B cell (primary cell): ENCODE measurements around the gene HOTAIR. TPM values are rescaled to one million over a fixed set of nuclear protein-coding genes. Genes with fewer than 3 reads are reported as not detected.

Experiments used
- ATAC-seq: fragments of 200-7000 bp; cut with Tn5 transposase; one replicate; pipeline ENCODE4 v1.10.0; 2021; ENCODE audit warnings: low read depth, mild to moderate bottlenecking, moderate number of reproducible peaks, moderate library complexity
- CTCF ChIA-PET: fragments of 350-600 bp; sonication (Branson Sonifier 250); formaldehyde crosslinking; loops from one replicate; lab custom pipeline; 2021; ENCODE audit warnings: antibody characterized with exemption, inconsistent platforms; lab: Charles Lee
- POLR2A ChIA-PET: fragments of 350-600 bp; sonication (Branson Sonifier 250); formaldehyde crosslinking; loops from one replicate; lab custom pipeline; 2021; ENCODE audit warnings: antibody characterized with exemption; lab: Charles Lee
- DNase-seq: peaks from one replicate; pipeline ENCODE4 v3.0.0; 2013
- H2AFZ ChIP-seq: 2 replicates; pipeline ENCODE4 v1.6.1; 2012; ENCODE audit warnings: mild to moderate bottlenecking, low read depth, low read length; ENCODE audit not compliant: insufficient read depth, poor library complexity, severe bottlenecking
- H3K27ac ChIP-seq, 2 donors: 1 replicate in 1 of 2; 2 replicates in 1 of 2; pipeline ENCODE4 v1.5.1; 2012 to 2013; ENCODE audit warnings: low read length in 2 of 2, mild to moderate bottlenecking in 2 of 2, moderate library complexity in 1 of 2
- H3K27me3 ChIP-seq, 4 experiments: fragments of 200-600 bp in 1 of 4; sonication (generic) in 1 of 4; replicated peaks in 1 of 4; 1 replicate in 2 of 4; 2 replicates in 2 of 4; pipeline versions ENCODE4 v1.6.1 to v1.7.0; 2013 to 2016; ENCODE audit warnings: low read length in 3 of 4, mild to moderate bottlenecking in 2 of 4, mixed read lengths in 1 of 4, moderate library complexity in 1 of 4; ENCODE audit not compliant: insufficient read depth in 4 of 4, control insufficient read depth in 3 of 4; ENCODE audit errors: control extremely low read depth in 1 of 4
- H3K36me3 ChIP-seq, 2 experiments: replicated peaks in 1 of 2; 1 replicate in 1 of 2; 2 replicates in 1 of 2; pipeline versions ENCODE4 v1.6.1 to v1.7.1; 2013; ENCODE audit warnings: low read length in 1 of 2; ENCODE audit not compliant: insufficient read depth in 2 of 2, control insufficient read depth in 1 of 2; ENCODE audit errors: control extremely low read depth in 1 of 2, extremely low read depth in 1 of 2
- H3K4me1 ChIP-seq, 2 donors: fragments of 200-600 bp in 1 of 2; sonication (generic) in 1 of 2; 1 replicate in 1 of 2; 2 replicates in 1 of 2; pipeline versions ENCODE4 v1.5.1 to v1.6.1; 2013 to 2017; ENCODE audit warnings: low read length in 2 of 2; ENCODE audit not compliant: control insufficient read depth in 2 of 2, insufficient read depth in 2 of 2
- H3K4me2 ChIP-seq: replicated peaks from 2 replicates; pipeline ENCODE3; 2012; ENCODE audit warnings: mild to moderate bottlenecking, low read depth, low read length; ENCODE audit not compliant: poor library complexity, severe bottlenecking
- H3K4me3 ChIP-seq, 5 experiments: fragments of 200-600 bp in 1 of 5; sonication (generic) in 1 of 5; 1 replicate in 3 of 5; 2 replicates in 2 of 5; pipeline versions ENCODE4 v1.5.1 to v1.7.0; 2011 to 2016; ENCODE audit warnings: low read length in 4 of 5, mild to moderate bottlenecking in 4 of 5, low read depth in 2 of 5, control low read depth in 1 of 5, moderate library complexity in 1 of 5; ENCODE audit not compliant: insufficient read depth in 1 of 5; ENCODE audit errors: control extremely low read depth in 1 of 5, extremely low read depth in 1 of 5
- H3K79me2 ChIP-seq: fragments of 200-600 bp; sonication (generic); one replicate; pipeline ENCODE4 v1.6.0; 2016; ENCODE audit warnings: low read length; ENCODE audit not compliant: control insufficient read depth, insufficient read depth
- H3K9ac ChIP-seq: fragments of 200-600 bp; sonication (generic); 2 replicates; pipeline ENCODE4 v1.6.1; 2017; ENCODE audit warnings: mild to moderate bottlenecking, low read length, moderate library complexity
- H3K9me3 ChIP-seq, 3 donors: one replicate each; pipeline versions ENCODE4 v1.6.1 to v1.7.1; 2013; ENCODE audit warnings: low read length in 2 of 3; ENCODE audit not compliant: control insufficient read depth in 2 of 3, insufficient read depth in 1 of 3; ENCODE audit errors: control extremely low read depth in 1 of 3
- H4K20me1 ChIP-seq: 2 replicates; pipeline ENCODE4 v1.6.0; 2012; ENCODE audit warnings: mild to moderate bottlenecking, low read length; ENCODE audit not compliant: insufficient read depth, control insufficient read depth, poor library complexity, severe bottlenecking
- H3K27ac Mint-ChIP-seq: one replicate; pipeline ENCODE4 v1.8.0; 2021; ENCODE audit warnings: mixed read lengths
- H3K27me3 Mint-ChIP-seq: one replicate; pipeline ENCODE4 v1.8.0; 2021; ENCODE audit warnings: mixed read lengths
- H3K4me1 Mint-ChIP-seq: one replicate; pipeline ENCODE4 v1.8.0; 2021; ENCODE audit warnings: mixed read lengths
- H3K4me3 Mint-ChIP-seq: one replicate; pipeline ENCODE4 v1.8.0; 2021; ENCODE audit warnings: mixed read lengths
- H3K9me3 Mint-ChIP-seq: one replicate; pipeline ENCODE4 v1.8.0; 2022; ENCODE audit warnings: mixed read lengths; ENCODE audit not compliant: insufficient read depth
- EZH2 ChIP-seq: IDR thresholded peaks from 2 replicates; pipeline ENCODE4 v1.6.1; 2012; ENCODE audit warnings: borderline replicate concordance, low read depth, mild to moderate bottlenecking, moderate library complexity, low read length; ENCODE audit not compliant: insufficient read depth, poor library complexity, severe bottlenecking
- whole genome bisulfite sequencing: methylation state at CpG from one replicate; pipeline ENCODE4 v1.1.5; 2013; ENCODE audit warnings: missing lambda C conversion rate; ENCODE audit not compliant: insufficient coverage; 5-methylcytosine and 5-hydroxymethylcytosine counted together
- intact Hi-C: fragments of 100-400 bp; cut with micrococcal nuclease; formaldehyde crosslinking; loops from one replicate; pipeline ENCODE4 v1.10.0; 2022
- polyA plus RNA-seq: library from polyadenylated mRNA; depleted of rRNA; stranded (reverse); fragments of >200 nt; gene quantifications from 2 replicates; pipeline ENCODE4 v1.2.3, GENCODE V29; 2012
- total RNA-seq, 2 donors: library from RNA; stranded (reverse); fragments of 120-200 nt in 1 of 2; gene quantifications; 1 replicate in 1 of 2; 2 replicates in 1 of 2; pipeline versions ENCODE4 v1.2.3 to v1.2.4, GENCODE V29; 2013 to 2022
- TF ChIP-seq, protein P1 (sequence below): fragments of 200-600 bp; IDR thresholded peaks from one replicate; pipeline ENCODE4 v1.8.0; 2022; ENCODE audit warnings: antibody characterized with exemption, mild to moderate bottlenecking

The HOTAIR gene
- total and polyA plus RNA-seq, 2 donors (not counting 1 experiment from before 2014, with no cell fraction given), result not detected

DNA sequence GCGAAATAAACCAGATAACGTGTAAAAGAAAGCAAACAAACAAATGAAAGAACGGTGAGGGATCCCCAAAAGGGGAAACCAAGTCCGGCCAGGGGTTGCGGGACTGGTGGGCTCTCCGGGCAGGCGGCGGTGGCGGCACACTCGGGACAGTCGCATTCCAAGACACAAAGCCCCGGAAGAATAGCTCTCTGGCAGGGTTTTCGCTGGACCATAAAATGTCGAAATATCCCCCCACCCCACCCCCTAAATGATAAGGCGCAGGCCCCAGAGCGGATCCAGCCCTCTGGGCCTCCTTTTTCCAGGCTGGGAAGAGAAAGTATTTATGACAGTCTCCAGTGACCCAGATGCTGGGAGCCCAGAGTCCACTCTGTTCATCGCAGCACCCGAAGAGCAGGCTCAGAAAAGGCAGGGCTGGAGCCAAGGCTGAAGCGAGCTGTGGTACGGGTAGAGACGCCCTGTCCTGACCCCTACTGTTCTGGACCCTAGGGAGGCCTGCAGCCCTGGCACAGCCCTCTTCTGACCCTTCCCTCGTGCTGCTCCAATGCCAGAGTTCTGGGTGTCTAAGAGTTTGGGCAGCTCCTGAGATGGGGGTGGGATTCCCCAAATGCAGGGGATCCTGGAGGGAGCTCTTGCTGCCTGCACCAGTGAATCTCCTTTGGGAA, 31.9 kb upstream of the HOTAIR start:
- H3K4me3 Mint-ChIP-seq, result peak overlapping the region; percentile 82
- Histone ChIP-seq H3K79me2 (no peaks in the 10 kb centered on the region), H3K4me1 (peaks cover 30 to 55% of the 10 kb centered on the region in 2 donors), H3K36me3 (no peaks in the 10 kb centered on the region), H3K4me2 (peak overlapping the region; percentile 92), H3K9ac (peak overlapping the region; percentile 59), H2AFZ (peak overlapping the region; percentile 62), H3K9me3 (peaks cover 0 to 44% (median 0%) of the 10 kb centered on the region in 3 donors), H3K27ac (no peak overlapping the region), H4K20me1 (no peaks in the 10 kb centered on the region), H3K27me3 (peaks cover 0 to 96% (median 82%) of the 10 kb centered on the region in 4 experiments), H3K4me3 (peak overlapping the region in 4 of 5 experiments; percentile 37 to 65 (median 50))
- 8% methylated on average over 19 of the region's 22 CpGs for WGBS
- ChIA-PET CTCF (interaction anchor here (0.9 to 6.7 kb wide), 21 partner anchors 8 to 394 kb away, joined by 3 to 159 read pairs (median 6); partner anchors contain the start of genes HOXC4, HOXC5, HOXC6 and SMUG1), POLR2A (interaction anchor here (0.6 to 1.0 kb wide), 3 partner anchors 25 to 210 kb away, joined by 3 to 4 read pairs (median 3); no protein-coding TSS in a partner anchor)
- H3K27ac Mint-ChIP-seq, result peak overlapping the region; percentile 0
- no peak for ATAC-seq
- intact Hi-C loops, result loop anchor here (1.0 to 10.0 kb wide), 6 partner anchors 46 to 358 kb away; partner anchors contain the start of genes CBX5, GPR84, HNRNPA1 and HOXC4
- peaks cover 74% of the 10 kb centered on the region for H3K27me3 Mint-ChIP-seq
- no peaks in the 10 kb centered on the region for H3K9me3 Mint-ChIP-seq
- peaks cover 32% of the 10 kb centered on the region for H3K4me1 Mint-ChIP-seq
- DNase-seq, result no peak
- TF ChIP-seq EZH2, result no peak
- TF ChIP-seq, protein P1, sequence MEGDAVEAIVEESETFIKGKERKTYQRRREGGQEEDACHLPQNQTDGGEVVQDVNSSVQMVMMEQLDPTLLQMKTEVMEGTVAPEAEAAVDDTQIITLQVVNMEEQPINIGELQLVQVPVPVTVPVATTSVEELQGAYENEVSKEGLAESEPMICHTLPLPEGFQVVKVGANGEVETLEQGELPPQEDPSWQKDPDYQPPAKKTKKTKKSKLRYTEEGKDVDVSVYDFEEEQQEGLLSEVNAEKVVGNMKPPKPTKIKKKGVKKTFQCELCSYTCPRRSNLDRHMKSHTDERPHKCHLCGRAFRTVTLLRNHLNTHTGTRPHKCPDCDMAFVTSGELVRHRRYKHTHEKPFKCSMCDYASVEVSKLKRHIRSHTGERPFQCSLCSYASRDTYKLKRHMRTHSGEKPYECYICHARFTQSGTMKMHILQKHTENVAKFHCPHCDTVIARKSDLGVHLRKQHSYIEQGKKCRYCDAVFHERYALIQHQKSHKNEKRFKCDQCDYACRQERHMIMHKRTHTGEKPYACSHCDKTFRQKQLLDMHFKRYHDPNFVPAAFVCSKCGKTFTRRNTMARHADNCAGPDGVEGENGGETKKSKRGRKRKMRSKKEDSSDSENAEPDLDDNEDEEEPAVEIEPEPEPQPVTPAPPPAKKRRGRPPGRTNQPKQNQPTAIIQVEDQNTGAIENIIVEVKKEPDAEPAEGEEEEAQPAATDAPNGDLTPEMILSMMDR, result no peak
